Colonic mucosa (tissue), 4 donors: Measurements from ENCODE around the gene ACVR1. TPM values are rescaled to one million over a fixed set of nuclear protein-coding genes. Genes with fewer than 3 reads are reported as not detected.

Experiments
- DNase-seq: peaks from one replicate; pipeline ENCODE4 v3.0.0-alpha.2; 2020
- H3K27ac ChIP-seq: fragments of 200-600 bp; one replicate; pipeline ENCODE4 v1.8.0; 2021
- H3K27me3 ChIP-seq: fragments of 200-600 bp; one replicate; pipeline ENCODE4 v1.8.0; 2021
- H3K36me3 ChIP-seq: fragments of 200-600 bp; one replicate; pipeline ENCODE4 v1.8.0; 2021
- H3K4me1 ChIP-seq: fragments of 200-600 bp; one replicate; pipeline ENCODE4 v1.8.0; 2021; ENCODE audit warnings: mild to moderate bottlenecking
- H3K4me3 ChIP-seq: fragments of 200-600 bp; one replicate; pipeline ENCODE4 v1.8.0; 2021
- H3K9ac ChIP-seq, 2 donors: one replicate each; pipeline ENCODE4 v1.7.0; 2013; ENCODE audit warnings: control low read depth in 2 of 2, low read depth in 2 of 2, low read length in 2 of 2
- H3K9me3 ChIP-seq: fragments of 200-600 bp; one replicate; pipeline ENCODE4 v1.8.0; 2021
- CTCF ChIP-seq: fragments of 200-600 bp; IDR thresholded peaks from one replicate; pipeline ENCODE4 v1.8.0; 2022; ENCODE audit warnings: antibody characterized with exemption, mild to moderate bottlenecking
- intact Hi-C: fragments of 100-400 bp; cut with DNase I; formaldehyde crosslinking; loops from one replicate; pipeline ENCODE4 v1.14.1; 2022
- total RNA-seq, 2 donors: library from RNA; stranded (reverse); fragmentation: NEBNext Ultra II Directional in 1 of 2; extraction: Animal tissue kit (Norgen Biotek cat#: 25700) in 1 of 2; gene quantifications; one replicate each; pipeline ENCODE4 v1.2.1, GENCODE V29; 2021
- donor health status: healthy.
- donor health status: DM: no; HTN: no; CAD: no.
- donor health status: DM: no; HTN: no; CAD: no.

Gene ACVR1
- 10 to 100 TPM; 15.8 to 18.0 TPM for total RNA-seq

DNA sequence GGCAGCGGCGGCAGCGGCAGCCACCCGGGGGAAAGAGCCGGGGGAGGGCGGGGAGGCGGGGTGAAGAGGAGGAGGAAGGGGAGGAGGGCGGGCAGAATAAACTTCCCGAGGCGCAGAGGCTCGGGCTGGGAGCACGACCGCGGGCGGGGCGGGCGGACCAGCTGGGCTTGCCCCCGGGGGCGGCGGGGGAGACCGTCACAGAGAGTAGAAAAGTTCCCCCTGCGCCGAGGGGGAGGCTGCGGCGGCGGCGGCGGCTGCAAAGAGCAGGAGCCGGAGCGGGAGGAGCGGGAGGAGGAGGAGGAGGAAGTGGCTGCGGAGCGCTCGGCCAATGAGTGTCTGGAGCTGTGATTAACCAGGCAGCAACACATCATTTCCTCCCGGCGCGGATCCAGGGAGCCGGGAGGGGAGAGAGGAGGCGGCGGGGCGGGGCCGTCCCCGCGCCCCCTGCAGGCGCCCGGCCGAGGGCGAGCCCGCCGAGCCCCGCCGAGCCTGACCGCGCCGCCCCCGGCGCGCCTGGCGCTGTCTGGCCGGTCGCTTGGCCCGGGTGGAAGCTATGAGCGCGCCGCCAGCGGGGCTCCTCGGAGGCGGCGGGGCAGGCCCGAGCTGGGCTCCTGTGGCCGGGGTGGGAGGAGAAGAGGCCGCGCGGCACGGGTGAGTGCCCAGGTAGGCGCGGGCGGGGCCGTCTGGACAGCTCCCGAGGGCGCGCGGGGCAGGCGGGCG lies at the start of gene ACVR1:
Gene ACVR1 (minus strand): TSS at position 265 of the 720 bp plus-strand sequence. CDS start 76,837 bp downstream, outside the sequence.
- intact Hi-C loops = loop anchor here (5.0 to 10.0 kb wide), 2 partner anchors 89 to 129 kb away; no protein-coding TSS in a partner anchor
- Histone ChIP-seq H3K4me3 (peak within 1 kb of the TSS; percentile 73), H3K27me3 (no peaks in the 10 kb centered on the region), H3K9ac (peak within 1 kb of the TSS; percentile 76 to 89), H3K4me1 (peaks cover 5% of the 10 kb centered on the region), H3K9me3 (no peaks in the 10 kb centered on the region), H3K27ac (peak within 1 kb of the TSS; percentile 97), H3K36me3 (no peaks in the 10 kb centered on the region)
- peak; percentile 94 for DNase-seq
- TF ChIP-seq CTCF = no peak

DNA sequence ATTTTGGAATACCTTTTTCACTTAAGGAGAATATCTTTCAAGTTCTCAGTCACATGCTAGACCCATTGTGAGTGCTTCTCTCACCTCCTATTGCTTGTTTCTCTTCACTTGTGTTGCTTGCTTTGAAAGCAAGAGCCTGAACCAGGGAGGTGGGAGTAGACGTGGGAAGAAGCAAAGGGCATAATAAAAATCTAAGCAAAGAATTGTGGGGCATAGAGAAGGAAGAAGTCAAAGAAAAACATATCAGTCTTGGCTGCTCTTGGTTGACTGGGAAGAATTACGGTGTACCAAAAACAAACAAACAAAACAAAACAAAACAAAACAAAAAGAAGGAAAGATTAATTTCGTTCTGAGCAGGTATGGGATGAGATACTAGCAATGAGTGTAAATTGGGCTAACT lies 48.9 kb upstream of the ACVR1 start:
- no peak for DNase-seq
- Histone ChIP-seq H3K4me1 (no peaks in the 10 kb centered on the region), H3K27me3 (no peaks in the 10 kb centered on the region), H3K4me3 (no peak overlapping the region), H3K27ac (no peak overlapping the region), H3K36me3 (no peaks in the 10 kb centered on the region), H3K9me3 (no peaks in the 10 kb centered on the region), H3K9ac (no peak overlapping the region)
- intact Hi-C loops = no loop called here
- no peak for TF ChIP-seq CTCF

- Histone ChIP-seq H3K27ac (no peak overlapping the region), H3K4me1 (no peaks in the 10 kb centered on the region), H3K9me3 (no peaks in the 10 kb centered on the region), H3K9ac (no peak overlapping the region), H3K4me3 (no peak overlapping the region), H3K27me3 (no peaks in the 10 kb centered on the region), H3K36me3 (no peaks in the 10 kb centered on the region)
- DNase-seq = no peak
- TF ChIP-seq CTCF = no peak
- intact Hi-C loops = no loop called here
Observed at GRCh38 chr2:157923598-157924217, 47.6 kb upstream of the ACVR1 start.

GRCh38 chr2:157922815-157923214 lies 46.7 kb upstream of the ACVR1 start:
- intact Hi-C loops = no loop called here
- no peaks in the 10 kb centered on the region for H3K27me3 ChIP-seq
- no peak for DNase-seq
- no peak overlapping the region for H3K27ac ChIP-seq
- H3K9me3 ChIP-seq = no peaks in the 10 kb centered on the region
- H3K9ac ChIP-seq = no peak overlapping the region
- no peak overlapping the region for H3K4me3 ChIP-seq
- no peak for TF ChIP-seq CTCF
- H3K36me3 ChIP-seq = no peaks in the 10 kb centered on the region
- no peaks in the 10 kb centered on the region for H3K4me1 ChIP-seq

DNA sequence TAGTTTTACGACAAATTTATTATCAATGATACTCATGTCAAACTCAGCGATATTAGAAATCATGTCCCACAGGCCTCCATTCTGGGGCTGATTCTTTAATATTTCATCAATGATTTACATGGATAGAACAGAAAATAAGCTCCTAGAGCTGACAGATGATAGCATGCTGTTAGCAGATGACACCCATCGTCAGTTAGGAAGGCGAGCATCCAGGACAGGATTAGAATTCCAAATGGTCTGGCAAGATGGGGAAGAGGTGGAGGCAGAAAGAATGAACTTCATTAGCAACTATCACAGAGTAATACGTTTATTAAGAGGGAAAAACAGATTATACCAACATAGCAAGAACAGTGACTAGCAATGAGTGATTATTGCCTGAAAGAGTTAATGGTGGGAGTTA lies 46.2 kb upstream of the ACVR1 start:
- intact Hi-C loops = no loop called here
- Histone ChIP-seq H3K4me3 (no peak overlapping the region), H3K36me3 (no peaks in the 10 kb centered on the region), H3K9me3 (no peaks in the 10 kb centered on the region), H3K27ac (no peak overlapping the region), H3K9ac (no peak overlapping the region), H3K27me3 (no peaks in the 10 kb centered on the region), H3K4me1 (no peaks in the 10 kb centered on the region)
- no peak for DNase-seq
- no peak for TF ChIP-seq CTCF
